GM06990 (cell line): ENCODE measurements around the gene XPOT.
A peak's percentile ranks its signal among the peaks of the same experiment; 100 is the strongest.
"Not testable (repeated sequence)": the region's sequence is repeated elsewhere in the genome, so short reads cannot be mapped to it uniquely, and the experiment has no call there.

Source experiments
- DNase-seq: peaks from one replicate; pipeline ENCODE4 v3.0.0-alpha.2; 2011; ENCODE audit not compliant: insufficient read length; ENCODE audit errors: extremely low read depth
- H3K27me3 ChIP-seq: replicated peaks from 2 replicates; pipeline ENCODE4 v1.6.0; 2011; ENCODE audit warnings: low read length; ENCODE audit not compliant: control insufficient read depth, insufficient read depth
- H3K36me3 ChIP-seq: 2 replicates; pipeline ENCODE4 v1.5.1; 2011; ENCODE audit warnings: low read length; ENCODE audit not compliant: control insufficient read depth, insufficient read depth
- H3K4me3 ChIP-seq: replicated peaks from 2 replicates; pipeline ENCODE4 v1.5.1; 2011; ENCODE audit warnings: low read depth, mild to moderate bottlenecking, control low read depth, low read length
- TF ChIP-seq, protein P1 (sequence below): IDR thresholded peaks from 2 replicates; pipeline ENCODE4 v1.5.1; 2011; ENCODE audit warnings: low read length, control low read depth, mild to moderate bottlenecking, inconsistent platforms; ENCODE audit not compliant: insufficient read depth, poor library complexity, severe bottlenecking

XPOT gene, protein sequence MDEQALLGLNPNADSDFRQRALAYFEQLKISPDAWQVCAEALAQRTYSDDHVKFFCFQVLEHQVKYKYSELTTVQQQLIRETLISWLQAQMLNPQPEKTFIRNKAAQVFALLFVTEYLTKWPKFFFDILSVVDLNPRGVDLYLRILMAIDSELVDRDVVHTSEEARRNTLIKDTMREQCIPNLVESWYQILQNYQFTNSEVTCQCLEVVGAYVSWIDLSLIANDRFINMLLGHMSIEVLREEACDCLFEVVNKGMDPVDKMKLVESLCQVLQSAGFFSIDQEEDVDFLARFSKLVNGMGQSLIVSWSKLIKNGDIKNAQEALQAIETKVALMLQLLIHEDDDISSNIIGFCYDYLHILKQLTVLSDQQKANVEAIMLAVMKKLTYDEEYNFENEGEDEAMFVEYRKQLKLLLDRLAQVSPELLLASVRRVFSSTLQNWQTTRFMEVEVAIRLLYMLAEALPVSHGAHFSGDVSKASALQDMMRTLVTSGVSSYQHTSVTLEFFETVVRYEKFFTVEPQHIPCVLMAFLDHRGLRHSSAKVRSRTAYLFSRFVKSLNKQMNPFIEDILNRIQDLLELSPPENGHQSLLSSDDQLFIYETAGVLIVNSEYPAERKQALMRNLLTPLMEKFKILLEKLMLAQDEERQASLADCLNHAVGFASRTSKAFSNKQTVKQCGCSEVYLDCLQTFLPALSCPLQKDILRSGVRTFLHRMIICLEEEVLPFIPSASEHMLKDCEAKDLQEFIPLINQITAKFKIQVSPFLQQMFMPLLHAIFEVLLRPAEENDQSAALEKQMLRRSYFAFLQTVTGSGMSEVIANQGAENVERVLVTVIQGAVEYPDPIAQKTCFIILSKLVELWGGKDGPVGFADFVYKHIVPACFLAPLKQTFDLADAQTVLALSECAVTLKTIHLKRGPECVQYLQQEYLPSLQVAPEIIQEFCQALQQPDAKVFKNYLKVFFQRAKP

DNA sequence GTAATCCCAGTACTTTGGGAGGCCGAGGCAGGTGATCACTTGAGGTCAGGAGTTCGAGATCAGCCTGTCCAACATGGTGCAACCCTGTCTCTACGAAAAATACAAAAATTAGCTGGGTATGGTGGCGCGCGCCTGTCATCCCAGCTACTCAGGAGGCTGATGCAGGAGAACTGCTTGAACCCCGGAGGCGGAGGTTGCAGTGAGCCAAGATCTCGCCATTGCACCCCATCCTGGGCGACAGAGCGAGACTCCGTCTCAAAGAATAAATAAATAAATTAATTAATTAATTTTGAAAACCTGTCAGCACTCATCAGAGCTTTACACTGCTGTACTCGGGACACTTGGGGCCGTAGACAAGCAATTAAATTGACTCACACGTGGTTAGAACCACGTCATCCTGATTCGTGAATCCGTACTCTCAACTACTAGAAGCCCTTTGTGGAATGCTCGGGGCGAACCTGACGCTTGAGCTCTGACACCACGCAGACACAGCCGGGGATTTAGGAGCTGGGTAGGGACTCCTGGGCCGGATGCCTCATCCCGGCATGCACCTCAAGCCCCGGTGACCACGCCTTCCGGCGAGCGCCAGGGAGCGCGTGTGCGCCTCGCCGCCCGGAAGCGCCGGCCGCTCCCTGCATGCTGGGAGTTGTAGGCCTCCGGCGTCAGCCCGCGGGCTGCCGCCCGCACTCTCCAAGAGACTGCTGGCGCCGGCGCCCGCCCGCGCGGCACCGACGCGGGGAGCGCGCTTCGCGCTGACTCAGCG, at the start of gene XPOT:
Gene XPOT (plus strand): TSS at position 686 of the 763 bp plus-strand sequence. CDS start 5,644 bp downstream, outside the sequence.
- Histone ChIP-seq H3K4me3 (peak within 1 kb of the TSS; percentile 92), H3K36me3 (no peaks in the 10 kb centered on the region), H3K27me3 (no peaks in the 10 kb centered on the region)
- DNase-seq: peak; percentile 99
- TF ChIP-seq, protein P1, sequence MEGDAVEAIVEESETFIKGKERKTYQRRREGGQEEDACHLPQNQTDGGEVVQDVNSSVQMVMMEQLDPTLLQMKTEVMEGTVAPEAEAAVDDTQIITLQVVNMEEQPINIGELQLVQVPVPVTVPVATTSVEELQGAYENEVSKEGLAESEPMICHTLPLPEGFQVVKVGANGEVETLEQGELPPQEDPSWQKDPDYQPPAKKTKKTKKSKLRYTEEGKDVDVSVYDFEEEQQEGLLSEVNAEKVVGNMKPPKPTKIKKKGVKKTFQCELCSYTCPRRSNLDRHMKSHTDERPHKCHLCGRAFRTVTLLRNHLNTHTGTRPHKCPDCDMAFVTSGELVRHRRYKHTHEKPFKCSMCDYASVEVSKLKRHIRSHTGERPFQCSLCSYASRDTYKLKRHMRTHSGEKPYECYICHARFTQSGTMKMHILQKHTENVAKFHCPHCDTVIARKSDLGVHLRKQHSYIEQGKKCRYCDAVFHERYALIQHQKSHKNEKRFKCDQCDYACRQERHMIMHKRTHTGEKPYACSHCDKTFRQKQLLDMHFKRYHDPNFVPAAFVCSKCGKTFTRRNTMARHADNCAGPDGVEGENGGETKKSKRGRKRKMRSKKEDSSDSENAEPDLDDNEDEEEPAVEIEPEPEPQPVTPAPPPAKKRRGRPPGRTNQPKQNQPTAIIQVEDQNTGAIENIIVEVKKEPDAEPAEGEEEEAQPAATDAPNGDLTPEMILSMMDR: no peak

DNA sequence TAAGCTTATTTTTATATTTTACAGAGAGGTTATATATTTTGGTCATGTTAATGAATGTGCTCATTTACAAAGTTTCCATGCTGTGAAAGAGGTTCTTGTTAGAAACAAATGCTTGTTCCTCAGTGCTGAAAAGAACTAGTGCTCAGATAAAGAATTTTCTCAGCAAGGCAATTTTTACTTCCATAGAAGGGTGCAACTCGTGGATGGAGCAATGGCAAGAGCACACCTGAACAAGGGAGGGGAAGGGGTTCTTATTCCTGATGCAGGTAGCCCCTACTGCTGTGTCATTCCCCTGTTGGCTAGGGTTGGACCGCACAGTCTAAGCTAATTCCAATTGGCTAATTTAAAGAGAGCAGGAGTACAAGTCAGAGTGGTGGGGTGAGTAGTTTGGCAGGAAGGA, 48.0 kb upstream of the XPOT start:
- not testable (repeated sequence) for DNase-seq, H3K4me3 ChIP-seq, H3K36me3 ChIP-seq, H3K27me3 ChIP-seq

DNA sequence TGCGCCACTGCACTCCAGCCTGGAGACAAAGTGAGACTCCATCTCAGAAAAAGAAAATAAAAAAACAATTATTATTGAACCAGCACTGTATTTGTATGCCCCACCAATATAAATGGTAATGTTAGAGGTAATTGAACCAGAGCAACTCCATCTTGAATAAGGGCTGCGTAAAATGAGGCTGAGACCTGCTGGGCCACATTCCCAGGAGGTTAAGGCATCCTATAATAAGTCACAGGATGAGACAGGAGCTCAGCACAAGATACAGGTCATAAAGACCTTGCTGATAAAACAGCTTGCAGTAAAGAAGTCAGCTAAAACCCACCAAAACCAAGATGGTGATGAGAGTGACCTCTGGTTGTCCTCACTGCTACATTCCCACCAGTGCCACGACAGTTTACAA, 43.0 kb upstream of the XPOT start:
- not testable (repeated sequence) for H3K4me3 ChIP-seq

DNA sequence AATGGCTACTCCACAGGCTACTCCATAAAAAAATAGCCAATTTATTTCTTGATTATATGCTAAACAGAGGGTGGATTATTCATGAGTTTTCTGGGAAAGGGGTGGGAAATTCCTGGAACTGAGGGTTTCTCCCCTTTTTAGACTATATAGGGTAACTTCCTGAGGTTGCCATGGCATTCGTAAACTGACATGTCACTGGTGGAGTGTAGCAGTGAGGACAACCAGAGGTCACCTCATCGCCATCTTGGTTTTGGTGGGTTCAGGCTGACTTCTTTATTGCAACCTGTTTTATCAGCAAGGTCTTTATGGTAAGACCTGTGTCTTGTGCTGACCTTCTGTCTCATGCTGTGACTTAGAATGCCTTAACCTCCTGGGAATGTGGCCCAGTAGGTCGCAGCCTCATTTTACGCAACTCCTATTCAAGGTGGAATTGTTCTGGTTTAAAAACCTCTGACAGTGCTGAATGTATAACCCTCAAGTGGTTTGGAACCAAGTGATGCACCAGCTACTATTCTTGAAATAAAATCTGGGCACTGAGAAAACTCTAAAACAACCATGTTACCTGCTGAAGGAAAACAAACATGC, 41.4 kb upstream of the XPOT start:
- Histone ChIP-seq H3K27me3 (no peaks in the 10 kb centered on the region), H3K4me3 (no peak overlapping the region), H3K36me3 (no peaks in the 10 kb centered on the region)
- no peak for DNase-seq
- TF ChIP-seq, protein P1: no peak

More for the DNA sequence above, 43.0 kb upstream of the XPOT start:
- H3K36me3 ChIP-seq, DNase-seq, H3K27me3 ChIP-seq: not testable (repeated sequence)

DNA sequence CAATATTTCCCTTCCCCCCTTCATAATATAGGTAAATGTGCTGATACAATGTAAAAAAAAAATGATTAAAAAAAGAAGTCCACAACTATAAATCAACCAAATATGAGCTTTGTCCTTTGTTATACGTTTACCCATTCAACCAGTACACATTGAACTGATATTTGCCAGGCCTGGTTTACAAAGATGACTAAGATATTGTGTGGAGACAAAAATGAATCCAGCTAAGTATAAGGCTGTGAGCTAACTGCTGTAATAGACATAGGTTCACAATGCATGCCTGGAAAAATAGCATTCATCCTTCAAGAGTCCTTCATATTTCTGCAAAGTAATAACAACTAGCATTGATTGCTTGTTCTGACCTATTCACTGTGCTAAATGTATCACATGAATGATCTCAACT, 20.5 kb upstream of the XPOT start:
- Histone ChIP-seq H3K27me3 (no peaks in the 10 kb centered on the region), H3K4me3 (no peak overlapping the region), H3K36me3 (no peaks in the 10 kb centered on the region)
- no peak for DNase-seq
- TF ChIP-seq, protein P1: no peak

DNA sequence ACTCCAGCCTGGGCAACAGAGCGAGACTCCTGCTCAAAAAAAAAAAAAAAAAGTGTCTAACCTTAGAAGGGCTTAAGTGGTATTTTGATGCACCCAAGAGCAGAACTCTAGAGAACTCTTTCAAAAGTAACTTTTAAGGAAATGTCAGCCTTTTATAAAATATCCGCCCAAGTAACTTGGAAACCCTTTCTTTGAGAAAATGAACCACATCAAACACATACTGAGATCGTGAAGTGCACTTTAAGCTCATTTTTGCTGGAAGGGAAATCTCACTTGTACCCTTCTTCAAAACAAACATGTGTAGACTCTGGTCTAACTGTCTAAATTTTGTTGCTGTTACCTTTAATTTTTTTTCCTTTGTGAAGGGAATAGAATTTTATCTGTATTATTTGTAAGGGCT, 19.2 kb upstream of the XPOT start:
- TF ChIP-seq, protein P1: no peak

More for the DNA sequence above, 19.2 kb upstream of the XPOT start:
- Histone ChIP-seq H3K4me3 (no peak overlapping the region), H3K36me3 (no peaks in the 10 kb centered on the region), H3K27me3 (no peaks in the 10 kb centered on the region)
- DNase-seq: no peak
